ENCODE results near the gene PDP2. TPM values are rescaled to one million over a fixed set of nuclear protein-coding genes. Genes with fewer than 3 reads are reported as not detected.
A peak's percentile ranks its signal among the peaks of the same experiment; 100 is the strongest.

Gene PDP2
- total RNA-seq, 2 experiments from 2014 or later: 13.8 to 29.2 TPM

- H2AFZ ChIP-seq (ENCODE audit: low read length): no peak overlapping the region
- no peaks in the 10 kb centered on the region for H3K9me3 ChIP-seq (ENCODE audit: low read length)
- BruUV-seq (replicated peaks): no TSS peak
- DNase-seq (ENCODE audit: low spot score): no peak
- H3K79me2 ChIP-seq (ENCODE audit: insufficient read depth, low read depth, low read length): no peaks in the 10 kb centered on the region
- H4K20me1 ChIP-seq (ENCODE audit: insufficient read depth, low read length): no peaks in the 10 kb centered on the region
- H3K9me2 ChIP-seq (ENCODE audit: insufficient read depth, low read length): no peaks in the 10 kb centered on the region
- no peak overlapping the region for H3K4me3 ChIP-seq (ENCODE audit: low read depth, low read length, poor library complexity, severe bottlenecking)
- intact Hi-C loops (cut with micrococcal nuclease; ENCODE audit: unreplicated experiment): no loop called here
- CTCF ChIA-PET (ENCODE audit: unreplicated experiment): interaction anchor here (1.5 kb wide), 1 partner anchor 8 kb away, joined by 3 read pairs; no protein-coding TSS in a partner anchor
- no peak overlapping the region for H3K4me2 ChIP-seq (ENCODE audit: low read length)
- H3K4me1 ChIP-seq (ENCODE audit: insufficient read depth, low read length, poor library complexity, severe bottlenecking): peaks cover under 1% of the 10 kb centered on the region
- no peak for TF ChIP-seq CTCF (conservative IDR thresholded peaks at IDR 0.05; ENCODE audit: low read length)
- no peak for TF ChIP-seq EZH2phosphoT487 (IDR thresholded peaks at IDR 0.05; ENCODE audit: borderline replicate concordance, low read depth, low read length)
- H3K27ac ChIP-seq (ENCODE audit: low read depth, low read length, poor library complexity, severe bottlenecking): no peak overlapping the region
- POLR2A ChIA-PET: interaction anchor here (0.6 to 1.1 kb wide), 2 partner anchors 12 to 57 kb away, joined by 3 to 5 read pairs; no protein-coding TSS in a partner anchor
- peaks cover 8% of the 10 kb centered on the region; the same call in 1 of the 2 replicates for H3K36me3 ChIP-seq (ENCODE audit: insufficient read depth, low read length)
These were observed 47.8 kb downstream of the PDP2 start for GRCh38 chr16:66927918-66928649.

DNA sequence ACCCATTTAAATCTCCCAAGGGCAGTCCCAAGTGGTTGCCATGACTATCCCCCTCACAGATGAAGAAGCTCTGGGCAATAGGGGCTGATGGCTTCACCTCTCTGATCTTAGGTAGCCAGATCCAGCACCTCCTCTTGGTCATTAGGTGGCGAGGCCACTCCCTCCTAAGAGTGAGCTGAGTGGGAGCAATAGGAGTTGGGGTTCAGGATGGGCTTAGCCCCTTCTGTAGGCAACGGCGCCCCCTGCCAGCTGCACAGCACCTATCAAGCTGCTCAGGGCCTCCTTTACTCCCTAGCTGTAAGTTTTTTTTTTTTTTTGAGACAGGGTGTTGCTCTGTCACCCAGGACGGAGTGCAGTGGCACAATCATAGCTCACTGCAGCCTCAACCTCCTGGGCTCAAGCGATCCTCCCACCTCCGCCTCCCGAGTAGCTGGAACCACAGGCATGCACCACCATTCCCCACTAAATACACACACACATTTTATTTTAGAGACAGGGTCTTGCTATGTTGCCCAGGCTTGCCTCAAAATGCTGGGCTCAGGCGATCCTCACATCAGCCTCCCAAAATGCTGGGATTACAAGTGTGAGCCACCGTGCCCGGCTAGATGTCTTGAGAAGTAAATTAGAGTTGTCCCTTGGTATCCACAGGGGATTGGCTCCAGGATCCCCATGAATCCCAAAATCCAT, 48.5 kb downstream of the PDP2 start:
- Histone ChIP-seq H2AFZ (ENCODE audit: low read length) (no peak overlapping the region), H3K27ac (ENCODE audit: low read depth, low read length, poor library complexity, severe bottlenecking) (no peak overlapping the region), H3K9me2 (ENCODE audit: insufficient read depth, low read length) (no peaks in the 10 kb centered on the region), H3K9me3 (ENCODE audit: low read length) (no peaks in the 10 kb centered on the region), H3K79me2 (ENCODE audit: insufficient read depth, low read depth, low read length) (peaks cover 6% of the 10 kb centered on the region; the same call in 1 of the 2 replicates), H3K4me3 (ENCODE audit: low read depth, low read length, poor library complexity, severe bottlenecking) (no peak overlapping the region), H3K4me1 (ENCODE audit: insufficient read depth, low read length, poor library complexity, severe bottlenecking) (peaks cover 5% of the 10 kb centered on the region), H3K36me3 (ENCODE audit: insufficient read depth, low read length) (peaks cover 8% of the 10 kb centered on the region; the same call in 1 of the 2 replicates), H4K20me1 (ENCODE audit: insufficient read depth, low read length) (no peaks in the 10 kb centered on the region), H3K4me2 (ENCODE audit: low read length) (no peak overlapping the region)
- POLR2A ChIA-PET: interaction anchor here (0.6 to 1.1 kb wide), 4 partner anchors 13 to 525 kb away, joined by 3 to 5 read pairs (median 3); no protein-coding TSS in a partner anchor
- CTCF ChIA-PET (ENCODE audit: unreplicated experiment): interaction anchor here (0.6 to 1.5 kb wide), 2 partner anchors 9 to 1273 kb away, joined by 3 read pairs; no protein-coding TSS in a partner anchor
- peak; percentile 68 for TF ChIP-seq CTCF (conservative IDR thresholded peaks at IDR 0.05; ENCODE audit: low read length)
- TF ChIP-seq EZH2phosphoT487 (IDR thresholded peaks at IDR 0.05; ENCODE audit: borderline replicate concordance, low read depth, low read length): no peak
- intact Hi-C loops (cut with micrococcal nuclease; ENCODE audit: unreplicated experiment): no loop called here
- peak; percentile 29 for DNase-seq (ENCODE audit: low spot score)
- BruUV-seq (replicated peaks): no TSS peak

Data from OCI-LY7 (cell line).